Measurements from ENCODE around the gene DNMT3L.

DNA sequence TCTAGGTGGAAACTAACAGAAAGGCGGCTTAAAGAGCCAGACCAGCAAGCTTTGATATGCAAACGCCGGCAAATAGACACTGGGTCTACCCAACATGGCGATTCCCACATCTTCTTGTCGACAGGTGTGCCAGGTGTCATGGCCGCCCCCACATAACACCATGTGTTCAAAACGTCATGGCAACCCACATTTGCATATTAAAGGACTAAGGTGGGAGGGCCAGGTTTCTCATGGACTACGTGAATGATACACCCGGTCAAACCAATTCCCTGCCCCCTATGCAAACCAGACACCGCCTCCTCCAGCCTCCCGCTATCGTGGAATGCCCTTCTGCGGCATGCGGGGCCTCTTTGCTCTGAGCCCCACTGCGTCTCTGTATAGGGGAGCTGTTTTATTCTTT is 62.2 kb downstream of the DNMT3L start:
- TF ChIP-seq, protein P1, sequence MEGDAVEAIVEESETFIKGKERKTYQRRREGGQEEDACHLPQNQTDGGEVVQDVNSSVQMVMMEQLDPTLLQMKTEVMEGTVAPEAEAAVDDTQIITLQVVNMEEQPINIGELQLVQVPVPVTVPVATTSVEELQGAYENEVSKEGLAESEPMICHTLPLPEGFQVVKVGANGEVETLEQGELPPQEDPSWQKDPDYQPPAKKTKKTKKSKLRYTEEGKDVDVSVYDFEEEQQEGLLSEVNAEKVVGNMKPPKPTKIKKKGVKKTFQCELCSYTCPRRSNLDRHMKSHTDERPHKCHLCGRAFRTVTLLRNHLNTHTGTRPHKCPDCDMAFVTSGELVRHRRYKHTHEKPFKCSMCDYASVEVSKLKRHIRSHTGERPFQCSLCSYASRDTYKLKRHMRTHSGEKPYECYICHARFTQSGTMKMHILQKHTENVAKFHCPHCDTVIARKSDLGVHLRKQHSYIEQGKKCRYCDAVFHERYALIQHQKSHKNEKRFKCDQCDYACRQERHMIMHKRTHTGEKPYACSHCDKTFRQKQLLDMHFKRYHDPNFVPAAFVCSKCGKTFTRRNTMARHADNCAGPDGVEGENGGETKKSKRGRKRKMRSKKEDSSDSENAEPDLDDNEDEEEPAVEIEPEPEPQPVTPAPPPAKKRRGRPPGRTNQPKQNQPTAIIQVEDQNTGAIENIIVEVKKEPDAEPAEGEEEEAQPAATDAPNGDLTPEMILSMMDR (IDR thresholded peaks at IDR 0.05; ENCODE audit: low read length) = no peak
- TF ChIP-seq EZH2phosphoT487 (IDR thresholded peaks at IDR 0.05; ENCODE audit: low read length) (no peak), EZH2 (optimal IDR thresholded peaks at IDR 0.05; ENCODE audit: low read depth, low read length) (no peak)
